Psoas muscle (tissue), 8 donors: ENCODE results near the gene EPB41. TPM values are rescaled to one million over a fixed set of nuclear protein-coding genes. Genes with fewer than 3 reads are reported as not detected.

Experiments used
- ATAC-seq, 4 donors: fragments of 200-7000 bp; cut with Tn5 transposase; one replicate each; pipeline ENCODE4 v1.9.1; 2020; ENCODE audit warnings: moderate library complexity in 3 of 4, mild to moderate bottlenecking in 2 of 4
- DNase-seq, 2 donors: peaks; one replicate each; pipeline ENCODE4 v3.0.0-alpha.2; 2020
- H3K27ac ChIP-seq: fragments of 200-600 bp; one replicate; pipeline ENCODE4 v1.8.0; 2022
- H3K27me3 ChIP-seq, 3 donors: fragments of 200-600 bp in 1 of 3; one replicate each; pipeline versions ENCODE4 v1.6.1 to v1.8.0; 2013 to 2022; ENCODE audit warnings: low read length in 2 of 3, mild to moderate bottlenecking in 2 of 3, moderate library complexity in 1 of 3; ENCODE audit not compliant: insufficient read depth in 3 of 3
- H3K36me3 ChIP-seq, 2 donors: fragments of 200-600 bp in 1 of 2; one replicate each; pipeline versions ENCODE4 v1.6.1 to v1.8.0; 2013 to 2022; ENCODE audit warnings: low read depth in 1 of 2, mild to moderate bottlenecking in 1 of 2, moderate library complexity in 1 of 2; ENCODE audit not compliant: insufficient read depth in 1 of 2
- H3K4me1 ChIP-seq: fragments of 200-600 bp; one replicate; pipeline ENCODE4 v1.8.0; 2022
- H3K4me3 ChIP-seq: fragments of 200-600 bp; one replicate; pipeline ENCODE4 v1.8.0; 2022; ENCODE audit warnings: mild to moderate bottlenecking
- H3K9me3 ChIP-seq: fragments of 200-600 bp; one replicate; pipeline ENCODE4 v1.8.0; 2022
- WGBS, 3 donors: extraction: QIAGEN DNeasy Blood & Tissue Kit; methylation state at CpG; one replicate each; pipeline versions ENCODE4 v1.1.6 to v1.1.7; 2013; 5-methylcytosine and 5-hydroxymethylcytosine counted together
- intact Hi-C, 2 donors: fragments of 100-400 bp; cut with DNase I; formaldehyde crosslinking; loops; one replicate each; pipeline versions ENCODE4 v1.11.0 to v1.14.2; 2022
- polyA plus RNA-seq, 3 donors: library from polyadenylated mRNA; stranded (reverse); fragments of 200-250 nt; gene quantifications; one replicate each; pipeline ENCODE4 v1.2.3, GENCODE V29; 2013
- total RNA-seq, 4 donors: library from RNA; stranded (reverse); fragmentation: NEBNext Ultra II Directional in 2 of 4; extraction: Animal tissue kit (Norgen Biotek cat#: 25700) in 2 of 4; gene quantifications; one replicate each; pipeline versions ENCODE4 v1.2.1 to v1.2.4, GENCODE V29; 2021 to 2023
- TF ChIP-seq, protein P1 (sequence below): fragments of 200-600 bp; IDR thresholded peaks from one replicate; pipeline ENCODE4 v1.8.0; 2022; ENCODE audit warnings: antibody characterized with exemption
- donor health status: healthy with polysubstance abuse.
- donor health status: DM: no; HTN: no; CAD: no; lungs with moderate emphysema.
- donor health status: Bipolar disorder and iron deficiency.
- donor health status: healthy.
- donor health status: DM: yes; HTN: yes; CAD: no.
- donor health status: DM: no; HTN: no; CAD: no.
- donor health status: DM: no; HTN: no; CAD: no.
- donor health status: DM: yes; HTN: yes; CAD: no.

The EPB41 gene
- total and polyA plus RNA-seq, 7 donors: 2.0 to 28.2 (median 18.0) TPM

DNA sequence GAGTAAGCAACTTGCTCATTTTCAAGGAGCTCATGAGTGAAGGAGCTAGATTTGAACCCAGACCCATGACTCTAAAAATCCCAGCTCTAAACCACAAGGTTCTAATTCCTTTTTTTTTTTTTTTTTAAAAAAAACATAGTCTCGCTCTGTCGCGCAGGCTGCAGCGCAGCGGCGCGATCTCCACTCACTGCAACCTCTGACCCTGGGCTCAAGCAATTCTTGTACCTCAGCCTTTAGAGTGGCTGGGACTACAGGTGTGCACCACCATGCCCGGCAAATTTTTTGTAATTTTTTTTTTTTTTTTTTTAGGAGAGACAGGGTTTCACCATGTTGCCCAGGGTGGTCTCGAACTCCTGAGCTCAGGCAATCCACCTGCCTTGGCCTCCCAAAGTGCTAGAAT lies 253.5 kb downstream of the EPB41 start:
- H3K27me3 ChIP-seq: no peaks in the 10 kb centered on the region
- peaks cover 5 to 43% of the 10 kb centered on the region in 2 donors for H3K36me3 ChIP-seq
- 98 to 99% (median 99%) methylated on average over 9 of the region's 9 CpGs for WGBS, 3 donors
- no peak overlapping the region for H3K27ac ChIP-seq
- no peak overlapping the region for H3K4me3 ChIP-seq
- no peaks in the 10 kb centered on the region for H3K9me3 ChIP-seq
- peaks cover 40% of the 10 kb centered on the region for H3K4me1 ChIP-seq
- ATAC-seq: no peak
- TF ChIP-seq, protein P1, sequence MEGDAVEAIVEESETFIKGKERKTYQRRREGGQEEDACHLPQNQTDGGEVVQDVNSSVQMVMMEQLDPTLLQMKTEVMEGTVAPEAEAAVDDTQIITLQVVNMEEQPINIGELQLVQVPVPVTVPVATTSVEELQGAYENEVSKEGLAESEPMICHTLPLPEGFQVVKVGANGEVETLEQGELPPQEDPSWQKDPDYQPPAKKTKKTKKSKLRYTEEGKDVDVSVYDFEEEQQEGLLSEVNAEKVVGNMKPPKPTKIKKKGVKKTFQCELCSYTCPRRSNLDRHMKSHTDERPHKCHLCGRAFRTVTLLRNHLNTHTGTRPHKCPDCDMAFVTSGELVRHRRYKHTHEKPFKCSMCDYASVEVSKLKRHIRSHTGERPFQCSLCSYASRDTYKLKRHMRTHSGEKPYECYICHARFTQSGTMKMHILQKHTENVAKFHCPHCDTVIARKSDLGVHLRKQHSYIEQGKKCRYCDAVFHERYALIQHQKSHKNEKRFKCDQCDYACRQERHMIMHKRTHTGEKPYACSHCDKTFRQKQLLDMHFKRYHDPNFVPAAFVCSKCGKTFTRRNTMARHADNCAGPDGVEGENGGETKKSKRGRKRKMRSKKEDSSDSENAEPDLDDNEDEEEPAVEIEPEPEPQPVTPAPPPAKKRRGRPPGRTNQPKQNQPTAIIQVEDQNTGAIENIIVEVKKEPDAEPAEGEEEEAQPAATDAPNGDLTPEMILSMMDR: no peak
- no peak for DNase-seq
- intact Hi-C loops: no loop called here

Other genes starting within 250 kb of the EPB41 start
- 10 to 100 TPM in 2 of 4 donors, 1 to 10 TPM in 2; 8.4 to 12.8 (median 10.0) TPM for gene GMEB1, start 245.8 kb upstream of the EPB41 start, total RNA-seq
- 10 to 100 TPM in 2 of 3 donors, 1 to 10 TPM in 1; 5.3 to 12.3 (median 10.9) TPM for gene GMEB1, start 245.8 kb upstream of the EPB41 start, polyA plus RNA-seq
- 10 to 100 TPM; 43.4 to 55.1 (median 49.1) TPM for gene YTHDF2, start 177.6 kb upstream of the EPB41 start, total RNA-seq
- 10 to 100 TPM; 30.3 to 49.0 (median 38.4) TPM for gene YTHDF2, start 177.6 kb upstream of the EPB41 start, polyA plus RNA-seq
- under 1 TPM in 2 of 4 donors, not detected in 2; 0.02 to 0.07 TPM for gene OPRD1, start 102.4 kb upstream of the EPB41 start, total RNA-seq
- under 1 TPM in 2 of 3 donors, not detected in 1; 0.03 to 0.12 TPM for gene OPRD1, start 102.4 kb upstream of the EPB41 start, polyA plus RNA-seq
- under 1 TPM; 0.42 to 0.99 (median 0.73) TPM for gene TMEM200B, start 209.3 kb downstream of the EPB41 start, total RNA-seq
- gene TMEM200B, start 209.3 kb downstream of the EPB41 start, polyA plus RNA-seq: 1 to 10 TPM in 1 of 3 donors, under 1 TPM in 2; 0.55 to 1.3 (median 0.67) TPM